Tibial nerve (tissue), 4 donors: Measurements from ENCODE around the gene RCCD1. TPM values are rescaled to one million over a fixed set of nuclear protein-coding genes. Genes with fewer than 3 reads are reported as not detected.

ENCODE experiments used
- DNase-seq, 2 donors: peaks; one replicate each; pipeline ENCODE4 v3.0.0-alpha.2; 2019; ENCODE audit warnings: low spot score in 2 of 2
- H3K27ac ChIP-seq, 4 donors: fragments of 200-600 bp; sonication (generic) in 3 of 4; one replicate each; pipeline ENCODE4 v1.5.1; 2017 to 2019; ENCODE audit warnings: mild to moderate bottlenecking in 1 of 4
- H3K27me3 ChIP-seq, 2 donors: fragments of 200-600 bp; sonication (generic) in 1 of 2; one replicate each; pipeline versions ENCODE4 v1.5.1 to v1.6.0; 2017 to 2019
- H3K36me3 ChIP-seq, 3 donors: fragments of 200-600 bp; sonication (generic); one replicate each; pipeline ENCODE4 v1.5.1; 2018 to 2019
- H3K4me1 ChIP-seq, 4 donors: fragments of 200-600 bp; sonication (generic) in 3 of 4; one replicate each; pipeline ENCODE4 v1.5.1; 2017 to 2019
- H3K4me3 ChIP-seq, 4 donors: fragments of 200-600 bp; sonication (generic) in 3 of 4; one replicate each; pipeline ENCODE4 v1.5.1; 2017 to 2019; ENCODE audit warnings: mild to moderate bottlenecking in 1 of 4, moderate library complexity in 1 of 4
- H3K9me3 ChIP-seq, 4 donors: fragments of 200-600 bp; sonication (generic) in 3 of 4; one replicate each; pipeline ENCODE4 v1.5.1; 2017 to 2019
- EP300 ChIP-seq, 2 donors: sonication (generic); formaldehyde crosslinking; IDR thresholded peaks; one replicate each; pipeline ENCODE4 v1.6.1; 2017; ENCODE audit warnings: antibody characterized with exemption in 2 of 2, mild to moderate bottlenecking in 1 of 2
- POLR2A ChIP-seq, 2 donors: fragments of 450-650 bp; IDR thresholded peaks; one replicate each; pipeline ENCODE4 v1.6.1; 2017; ENCODE audit warnings: antibody characterized with exemption in 2 of 2, mild to moderate bottlenecking in 2 of 2, moderate library complexity in 2 of 2
- WGBS, 2 donors: methylation state at CpG; one replicate each; pipeline ENCODE4 v1.1.5; 2018; 5-methylcytosine and 5-hydroxymethylcytosine counted together
- total RNA-seq, 4 donors: library from RNA; depleted of rRNA; stranded (reverse); fragments of >200 nt; gene quantifications; one replicate each; pipeline ENCODE4 v1.1.0, GENCODE V29; 2016
- TF ChIP-seq, protein P1 (sequence below), 5 experiments: fragments of 200-600 bp in 3 of 5; fragments of 450-650 bp in 2 of 5; sonication (generic) in 3 of 5; IDR thresholded peaks; one replicate each; pipeline ENCODE4 v1.5.1; 2016 to 2019; ENCODE audit warnings: antibody characterized with exemption in 5 of 5, mild to moderate bottlenecking in 3 of 5, moderate library complexity in 2 of 5

The RCCD1 gene
- total RNA-seq, 4 donors from 2014 or later = 8.7 to 15.9 (median 12.5) TPM

- WGBS, 2 donors = 88 to 96% methylated on average over 7 of the region's 7 CpGs
These were observed 9.6 kb upstream of the RCCD1 start for GRCh38 chr15:90945091-90945490.

GRCh38 chr15:90946538-90946937 lies 8.1 kb upstream of the RCCD1 start:
- H3K9me3 ChIP-seq = no peaks in the 10 kb centered on the region
- H3K4me3 ChIP-seq = no peak overlapping the region
- no peaks in the 10 kb centered on the region for H3K27me3 ChIP-seq
- H3K27ac ChIP-seq = no peak overlapping the region
- no peaks in the 10 kb centered on the region for H3K4me1 ChIP-seq
- peaks cover 5 to 100% (median 45%) of the 10 kb centered on the region in 3 donors for H3K36me3 ChIP-seq
- DNase-seq = no peak
- TF ChIP-seq EP300 (IDR thresholded peaks at IDR 0.05) = no peak
- TF ChIP-seq, protein P1, sequence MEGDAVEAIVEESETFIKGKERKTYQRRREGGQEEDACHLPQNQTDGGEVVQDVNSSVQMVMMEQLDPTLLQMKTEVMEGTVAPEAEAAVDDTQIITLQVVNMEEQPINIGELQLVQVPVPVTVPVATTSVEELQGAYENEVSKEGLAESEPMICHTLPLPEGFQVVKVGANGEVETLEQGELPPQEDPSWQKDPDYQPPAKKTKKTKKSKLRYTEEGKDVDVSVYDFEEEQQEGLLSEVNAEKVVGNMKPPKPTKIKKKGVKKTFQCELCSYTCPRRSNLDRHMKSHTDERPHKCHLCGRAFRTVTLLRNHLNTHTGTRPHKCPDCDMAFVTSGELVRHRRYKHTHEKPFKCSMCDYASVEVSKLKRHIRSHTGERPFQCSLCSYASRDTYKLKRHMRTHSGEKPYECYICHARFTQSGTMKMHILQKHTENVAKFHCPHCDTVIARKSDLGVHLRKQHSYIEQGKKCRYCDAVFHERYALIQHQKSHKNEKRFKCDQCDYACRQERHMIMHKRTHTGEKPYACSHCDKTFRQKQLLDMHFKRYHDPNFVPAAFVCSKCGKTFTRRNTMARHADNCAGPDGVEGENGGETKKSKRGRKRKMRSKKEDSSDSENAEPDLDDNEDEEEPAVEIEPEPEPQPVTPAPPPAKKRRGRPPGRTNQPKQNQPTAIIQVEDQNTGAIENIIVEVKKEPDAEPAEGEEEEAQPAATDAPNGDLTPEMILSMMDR (IDR thresholded peaks at IDR 0.05) = no peak
- TF ChIP-seq POLR2A (IDR thresholded peaks at IDR 0.05) = no peak
- WGBS, 2 donors = 89 to 93% methylated on average over 8 to 16 of the region's 16 CpGs

More at GRCh38 chr15:90945091-90945490, 9.6 kb upstream of the RCCD1 start:
- no peak for TF ChIP-seq EP300 (IDR thresholded peaks at IDR 0.05)
- Histone ChIP-seq H3K4me1 (no peaks in the 10 kb centered on the region), H3K9me3 (no peaks in the 10 kb centered on the region), H3K27me3 (no peaks in the 10 kb centered on the region), H3K36me3 (peaks cover 5 to 100% (median 55%) of the 10 kb centered on the region in 3 donors), H3K4me3 (no peak overlapping the region), H3K27ac (no peak overlapping the region)
- DNase-seq = no peak

DNA sequence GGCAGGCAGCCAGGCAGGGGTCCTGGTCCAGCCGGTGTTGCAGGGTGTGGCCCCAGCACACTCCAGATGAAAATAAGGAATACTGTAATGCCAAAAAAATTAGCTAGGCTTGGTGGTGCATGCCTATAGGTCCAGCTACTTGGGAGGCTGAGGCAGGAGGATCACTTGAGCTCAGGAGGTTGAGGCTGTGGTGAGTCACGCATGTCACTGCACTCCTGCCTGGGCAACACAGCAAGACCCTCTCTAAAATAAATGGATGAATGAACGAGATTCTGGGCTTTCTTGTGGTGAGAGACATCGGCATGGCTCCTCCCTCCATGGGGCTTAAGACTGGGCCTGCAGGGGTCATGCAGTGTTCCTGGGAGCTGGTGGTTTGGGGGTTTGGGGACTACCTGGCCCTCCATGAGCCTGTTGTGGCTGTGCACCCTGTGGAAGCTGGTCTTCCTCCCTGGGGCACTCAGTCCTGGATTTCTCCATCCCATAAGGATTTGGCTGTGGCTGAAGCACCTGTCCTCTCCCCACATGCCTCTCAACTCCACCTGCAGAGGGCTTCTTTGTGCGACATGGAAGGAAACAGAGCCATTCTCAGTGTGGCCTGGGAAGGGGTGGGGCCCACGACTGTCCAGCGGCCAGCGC lies 7.6 kb upstream of the RCCD1 start:
- Histone ChIP-seq H3K36me3 (peaks cover 2 to 100% (median 43%) of the 10 kb centered on the region in 3 donors), H3K27ac (no peak overlapping the region), H3K4me3 (no peak overlapping the region), H3K27me3 (no peaks in the 10 kb centered on the region), H3K4me1 (no peaks in the 10 kb centered on the region), H3K9me3 (no peaks in the 10 kb centered on the region)
- WGBS, 2 donors = 90 to 95% methylated on average over 7 to 8 of the region's 8 CpGs
- no peak for DNase-seq
- TF ChIP-seq, protein P1 (IDR thresholded peaks at IDR 0.05) = no peak
- TF ChIP-seq POLR2A (IDR thresholded peaks at IDR 0.05) (no peak), EP300 (IDR thresholded peaks at IDR 0.05) (no peak)

- Histone ChIP-seq H3K9me3 (no peaks in the 10 kb centered on the region), H3K36me3 (peaks cover 0 to 100% (median 40%) of the 10 kb centered on the region in 3 donors), H3K27me3 (no peaks in the 10 kb centered on the region), H3K4me1 (no peaks in the 10 kb centered on the region), H3K4me3 (no peak overlapping the region), H3K27ac (no peak overlapping the region)
- no peak for DNase-seq
- 93% methylated on average over 15 to 16 of the region's 18 CpGs for WGBS, 2 donors
- TF ChIP-seq, protein P1 (IDR thresholded peaks at IDR 0.05) = no peak
- no peak for TF ChIP-seq POLR2A (IDR thresholded peaks at IDR 0.05)
- TF ChIP-seq EP300 (IDR thresholded peaks at IDR 0.05) = no peak
These were observed 6.9 kb upstream of the RCCD1 start for GRCh38 chr15:90947577-90948357.

GRCh38 chr15:90948506-90948905 lies 6.2 kb upstream of the RCCD1 start:
- Histone ChIP-seq H3K36me3 (peaks cover 0 to 100% (median 36%) of the 10 kb centered on the region in 3 donors), H3K9me3 (no peaks in the 10 kb centered on the region), H3K27me3 (no peaks in the 10 kb centered on the region), H3K4me3 (no peak overlapping the region), H3K27ac (no peak overlapping the region), H3K4me1 (no peaks in the 10 kb centered on the region)
- no peak for DNase-seq
- WGBS, 2 donors = 94 to 95% methylated on average over 2 to 8 of the region's 8 CpGs
- TF ChIP-seq POLR2A (IDR thresholded peaks at IDR 0.05) (no peak), EP300 (IDR thresholded peaks at IDR 0.05) (no peak)
- TF ChIP-seq, protein P1 (IDR thresholded peaks at IDR 0.05) = no peak
